Heart left ventricle (tissue), 13 donors: ENCODE data around the gene REPS2.

Experiments
- CTCF ChIP-seq, 12 donors: fragments of 200-600 bp; sonication (generic) in 4 of 12; IDR thresholded peaks; one replicate each; pipeline versions ENCODE4 v1.5.0 to v1.8.0; 2018 to 2022; ENCODE audit warnings: antibody characterized with exemption in 12 of 12, mild to moderate bottlenecking in 5 of 12
- POLR2A ChIP-seq, 2 donors: fragments of 450-650 bp; IDR thresholded peaks; one replicate each; pipeline ENCODE4 v1.6.1; 2017; ENCODE audit warnings: antibody characterized with exemption in 2 of 2, mild to moderate bottlenecking in 2 of 2, moderate library complexity in 2 of 2
- donor health status: ischemic (EF 13 %, LVEDD 7.1; RV severe dilation, severe dysfunction).
- donor health status: DM: no; HTN: yes; CAD: no.
- donor health status: DM: no; HTN: no; CAD: no.
- donor health status: ischemic (EF 25% LVEDD 6.9; RV normal size, moderate dysfunction).
- donor health status: ischemic (EF 25% LVEDD 5.7; RV mildly dilated, moderate dysfunction).
- donor health status: ischemic (EF 35%, LVEDD 5.7; RV mildly dilated, moderate dysfunction).
- donor health status: nonischemic (EF 11% LVEDD 7.7; RV severe dilation, severe dysfunction).
- donor health status: DM: yes; HTN: yes; CAD: no.
- donor health status: PGD.
- donor health status: ischemic (EF 29% LVEDD 5.4; RV normal size, mild dysfunction).
- donor health status: nonischemic (EF 23%, LVEDD 6.1; RV moderate dilation, normal function).

GRCh38 chrX:16977771-16978170, 31.3 kb downstream of the REPS2 start:
- TF ChIP-seq CTCF (IDR thresholded peaks at IDR 0.05): no peak
- no peak for TF ChIP-seq POLR2A (IDR thresholded peaks at IDR 0.05)
